ES-I3 (cell line): Measurements from ENCODE around the gene KCNS1.

Source experiments
- H3K36me3 ChIP-seq: 2 replicates; pipeline ENCODE4 v1.6.1; 2013; ENCODE audit warnings: mild to moderate bottlenecking, low read length, control low read depth, moderate library complexity; ENCODE audit not compliant: insufficient read depth
- H3K4me1 ChIP-seq: 2 replicates; pipeline ENCODE4 v1.6.1; 2013; ENCODE audit warnings: mild to moderate bottlenecking, control low read depth, low read length; ENCODE audit not compliant: insufficient read depth
- H3K9ac ChIP-seq: 2 replicates; pipeline ENCODE4 v1.6.1; 2013; ENCODE audit warnings: low read depth, mild to moderate bottlenecking, low read length, moderate library complexity
- H3K9me3 ChIP-seq: 2 replicates; pipeline ENCODE4 v1.6.1; 2013; ENCODE audit warnings: mild to moderate bottlenecking, low read length, moderate library complexity; ENCODE audit not compliant: control insufficient read depth, insufficient read depth

The KCNS1 gene

GRCh38 chr20:45058168-45058850, 42.6 kb downstream of the KCNS1 start:
- Histone ChIP-seq H3K9ac (no peak overlapping the region), H3K9me3 (peaks cover 3% of the 10 kb centered on the region; the same call in 1 of the 2 replicates), H3K4me1 (peaks cover 5% of the 10 kb centered on the region), H3K36me3 (no peaks in the 10 kb centered on the region; the same call in 1 of the 2 replicates)

DNA sequence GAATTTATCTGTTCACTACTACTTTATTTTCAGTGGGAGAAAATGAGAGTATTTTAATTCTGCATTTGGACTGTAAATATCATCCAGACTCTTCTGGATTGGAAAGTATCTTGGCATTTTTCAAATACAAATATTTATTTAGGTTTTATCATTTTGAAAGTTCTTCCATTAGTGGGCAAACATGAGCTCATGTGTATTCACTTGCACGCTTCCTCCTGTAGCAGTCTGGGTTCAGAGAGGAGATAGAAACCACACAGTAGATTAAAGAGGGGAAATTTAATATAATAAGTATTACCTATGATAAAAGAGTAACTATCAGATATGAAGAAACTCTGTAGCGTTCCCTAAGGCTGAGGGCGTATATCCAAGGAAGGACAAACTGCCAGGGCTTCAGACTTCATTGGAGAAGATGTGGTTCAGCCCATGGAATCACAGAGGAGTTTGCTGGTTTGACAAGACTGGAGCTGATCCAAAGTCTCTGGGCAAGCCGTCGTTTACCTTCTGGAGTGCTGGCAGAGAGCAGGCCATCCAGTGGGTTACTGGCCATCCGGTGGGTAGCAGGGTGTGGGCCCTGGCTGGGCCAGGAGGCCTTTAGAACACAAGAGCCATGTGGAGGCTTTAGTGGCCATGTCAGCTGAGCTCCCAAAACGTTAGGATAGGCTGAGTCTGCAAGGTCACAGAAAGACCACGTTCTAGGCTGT, 44.3 kb downstream of the KCNS1 start:
- peaks cover 2% of the 10 kb centered on the region for H3K36me3 ChIP-seq
- no peaks in the 10 kb centered on the region for H3K9me3 ChIP-seq
- H3K4me1 ChIP-seq = peaks cover 13% of the 10 kb centered on the region
- no peak overlapping the region for H3K9ac ChIP-seq

DNA sequence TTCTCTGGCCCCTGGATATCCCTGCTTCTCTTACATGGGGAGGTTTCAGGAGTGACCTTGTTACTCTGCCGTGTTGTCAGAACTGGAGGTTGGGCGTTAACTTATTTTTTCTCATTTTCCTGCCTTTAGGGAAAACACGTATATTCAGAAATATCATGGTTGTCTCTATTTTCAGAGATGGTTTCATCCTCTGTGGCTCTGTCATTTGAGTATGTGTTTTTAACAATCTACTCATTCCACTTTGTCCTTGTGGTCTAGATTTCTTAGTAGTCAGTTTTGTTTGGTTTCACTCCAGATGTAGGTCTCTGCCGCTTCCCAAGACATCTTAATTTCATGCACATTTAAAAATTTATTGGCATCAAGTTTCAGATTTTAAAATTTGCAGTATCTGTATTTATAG, 45.9 kb downstream of the KCNS1 start:
- peaks cover 13% of the 10 kb centered on the region for H3K4me1 ChIP-seq
- H3K9ac ChIP-seq = no peak overlapping the region
- peaks cover 2% of the 10 kb centered on the region for H3K36me3 ChIP-seq
- no peaks in the 10 kb centered on the region for H3K9me3 ChIP-seq

GRCh38 chr20:45053430-45054351, 47.2 kb downstream of the KCNS1 start:
- H3K4me1 ChIP-seq = peaks cover 20% of the 10 kb centered on the region
- no peak overlapping the region for H3K9ac ChIP-seq
- no peaks in the 10 kb centered on the region for H3K9me3 ChIP-seq
- peaks cover 2% of the 10 kb centered on the region for H3K36me3 ChIP-seq

DNA sequence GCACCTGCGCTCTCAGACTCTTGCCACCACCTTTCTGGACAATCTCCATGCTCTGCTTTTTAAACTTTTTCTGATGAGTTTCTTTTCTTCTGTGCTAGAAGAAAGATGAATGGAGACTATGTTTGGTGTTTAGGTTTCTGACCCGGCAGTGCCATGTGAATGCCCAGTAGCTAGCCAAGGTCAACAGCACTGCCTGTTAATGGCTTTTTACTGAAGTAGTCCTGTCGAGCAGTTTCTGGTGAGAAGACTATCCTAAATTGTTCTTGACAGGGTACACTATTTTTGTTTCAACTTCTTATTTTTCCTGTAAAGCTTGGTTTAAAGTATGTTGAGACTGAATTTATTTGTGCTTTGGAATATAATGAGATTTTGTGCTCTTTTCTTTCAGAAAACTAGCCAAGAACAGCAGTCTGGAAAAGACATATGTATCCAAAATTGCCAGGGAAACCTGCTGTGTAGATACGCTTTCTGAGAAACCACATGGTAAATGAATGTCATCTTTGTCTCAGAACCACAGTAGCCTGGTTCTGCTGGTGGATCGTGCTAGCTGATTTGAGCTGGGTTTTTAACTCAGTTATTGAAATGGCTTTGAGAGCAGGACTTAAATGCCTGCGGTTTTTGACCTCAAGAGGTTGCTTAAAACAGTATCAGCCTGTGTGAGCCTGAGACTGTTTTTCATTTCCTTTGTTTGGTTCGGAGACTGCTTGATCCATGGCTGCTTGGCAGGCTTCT, 48.1 kb downstream of the KCNS1 start:
- Histone ChIP-seq H3K4me1 (peaks cover 20% of the 10 kb centered on the region), H3K36me3 (peaks cover 2% of the 10 kb centered on the region), H3K9ac (no peak overlapping the region), H3K9me3 (no peaks in the 10 kb centered on the region)

DNA sequence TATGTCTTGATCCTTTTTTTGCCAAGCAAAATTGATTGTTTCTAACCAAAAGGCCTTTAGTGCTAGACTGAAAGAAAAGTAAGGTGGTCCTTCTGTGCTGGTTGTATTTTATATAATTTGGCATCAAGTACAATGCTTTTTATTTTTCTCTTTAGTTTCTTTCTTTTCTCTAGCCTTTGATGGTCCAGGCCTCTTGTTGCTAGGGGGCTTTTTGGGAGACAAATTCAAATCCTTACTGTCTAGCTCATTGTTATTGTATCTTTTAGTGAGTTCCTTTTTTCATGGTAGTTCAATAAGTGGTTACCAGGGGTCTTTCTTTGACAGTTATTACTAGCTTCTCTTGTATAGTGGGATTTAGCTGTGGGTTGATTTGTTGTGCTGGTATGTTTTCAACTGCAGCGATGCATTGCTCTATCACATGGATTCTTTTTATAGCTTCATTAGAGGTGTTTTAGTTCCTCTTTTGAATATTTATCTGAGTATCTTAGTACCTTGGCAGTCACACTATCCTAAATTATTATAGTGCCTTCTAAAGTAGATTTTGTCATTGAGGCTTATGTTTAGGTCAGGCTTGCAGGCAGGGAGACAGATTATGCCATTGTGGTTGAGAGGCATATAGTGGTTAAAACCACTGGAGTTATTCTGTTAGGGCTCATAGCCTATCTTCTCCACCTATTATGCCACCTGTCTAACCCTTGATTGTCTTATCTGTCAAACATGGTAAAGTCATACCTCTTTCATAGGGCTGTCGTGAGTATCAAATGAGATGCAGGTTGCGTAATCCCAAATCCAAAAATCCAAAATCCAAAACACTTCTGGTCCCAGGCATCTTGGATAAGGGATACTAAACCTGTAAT, 49.5 kb downstream of the KCNS1 start:
- Histone ChIP-seq H3K4me1 (peaks cover 20% of the 10 kb centered on the region), H3K36me3 (peaks cover 2% of the 10 kb centered on the region), H3K9ac (no peak overlapping the region), H3K9me3 (no peaks in the 10 kb centered on the region)

DNA sequence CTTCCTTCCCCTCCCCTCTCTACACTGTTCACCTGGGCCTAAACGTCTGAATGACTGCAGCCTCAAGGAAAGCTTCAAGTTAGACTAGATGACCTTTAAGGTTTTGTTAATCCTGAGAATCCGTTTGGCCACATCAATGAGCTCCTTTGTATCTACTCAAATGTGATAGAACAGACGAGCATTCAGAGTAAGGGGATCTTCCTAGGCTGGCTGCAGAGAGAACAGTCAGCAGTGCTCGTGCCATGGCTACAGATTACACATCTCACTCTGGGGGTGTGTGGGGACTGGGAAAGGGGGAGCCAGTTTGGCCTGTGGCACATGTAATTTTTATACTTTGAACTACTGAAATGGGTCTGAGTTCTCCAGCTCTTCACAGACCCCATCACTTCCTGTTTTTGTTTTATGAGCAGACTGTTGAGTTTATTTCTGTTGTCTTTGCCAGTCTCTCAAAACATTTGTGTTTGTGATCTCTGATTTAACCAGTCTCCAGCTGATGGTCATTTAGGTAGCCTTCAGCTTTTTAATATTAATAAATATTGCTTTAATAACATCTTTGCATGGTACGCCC, 50.9 kb downstream of the KCNS1 start:
- peaks cover 2% of the 10 kb centered on the region for H3K36me3 ChIP-seq
- no peaks in the 10 kb centered on the region for H3K9me3 ChIP-seq
- no peak overlapping the region for H3K9ac ChIP-seq
- peaks cover 20% of the 10 kb centered on the region for H3K4me1 ChIP-seq

DNA sequence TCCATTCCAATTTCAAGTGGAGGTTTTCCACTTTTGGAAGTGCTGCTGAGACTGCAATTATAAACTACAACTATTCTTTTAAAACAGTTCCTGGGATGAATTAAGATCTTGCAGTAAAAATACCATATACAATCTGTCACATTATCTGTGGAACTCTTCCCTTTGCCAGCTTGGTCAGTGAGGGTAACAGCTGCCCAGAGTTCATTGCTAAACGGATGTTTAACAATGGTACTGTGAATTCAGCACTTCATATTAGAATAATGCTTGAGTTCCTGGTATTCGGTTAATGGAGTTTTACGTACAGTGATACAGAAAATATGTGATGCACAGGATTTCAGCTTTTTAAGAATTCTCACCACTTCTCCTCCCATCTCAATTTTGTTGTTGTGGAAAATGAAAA, 51.5 kb downstream of the KCNS1 start:
- Histone ChIP-seq H3K36me3 (peaks cover 2% of the 10 kb centered on the region), H3K9me3 (no peaks in the 10 kb centered on the region), H3K4me1 (peaks cover 22% of the 10 kb centered on the region), H3K9ac (no peak overlapping the region)

DNA sequence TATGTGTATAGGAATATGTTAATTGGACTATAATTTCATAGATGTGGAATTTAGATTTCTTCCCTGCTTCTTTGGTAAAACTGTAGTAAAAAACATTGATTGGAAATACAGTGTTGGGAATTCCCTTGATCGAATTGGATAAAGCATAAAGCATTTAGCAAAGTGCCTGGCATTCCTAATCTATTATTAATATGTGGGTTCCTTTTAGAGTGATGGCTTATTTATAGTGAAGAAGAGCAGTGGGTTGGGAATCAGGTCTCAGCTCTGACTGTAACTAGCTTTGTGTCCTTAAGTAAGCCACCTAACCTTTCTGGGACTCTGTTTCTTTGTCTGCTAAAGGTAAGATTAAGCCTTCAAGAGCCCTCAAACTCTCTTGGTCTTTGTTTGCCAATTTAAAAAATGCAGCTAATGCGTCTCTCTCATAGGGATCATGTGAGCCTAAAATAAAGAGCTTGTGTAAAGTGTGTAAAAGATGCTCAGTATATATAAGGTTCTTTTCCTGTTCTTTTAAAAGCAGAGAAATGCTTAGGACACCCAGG, 53.3 kb downstream of the KCNS1 start:
- Histone ChIP-seq H3K4me1 (peaks cover 18% of the 10 kb centered on the region), H3K9me3 (no peaks in the 10 kb centered on the region), H3K9ac (no peak overlapping the region), H3K36me3 (no peaks in the 10 kb centered on the region)

DNA sequence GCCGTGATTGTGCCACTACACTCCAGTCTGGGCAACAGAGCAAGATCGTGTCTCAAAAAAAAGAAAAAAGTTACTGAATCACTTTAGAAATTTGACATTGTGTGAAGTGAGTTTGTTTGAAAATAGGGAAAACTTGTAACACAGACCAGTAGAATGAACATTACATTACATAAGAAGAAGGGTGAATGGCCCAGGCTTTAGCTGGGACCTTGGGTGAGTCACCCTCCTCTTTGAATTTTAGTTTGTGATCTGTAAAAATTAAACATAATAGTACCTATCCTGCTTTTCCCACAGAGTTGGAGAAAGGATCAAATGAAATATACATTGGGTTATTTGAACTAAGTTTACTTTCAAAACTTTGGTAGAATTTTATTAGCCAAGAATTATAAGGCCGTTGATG, 56.3 kb downstream of the KCNS1 start:
- Histone ChIP-seq H3K36me3 (no peaks in the 10 kb centered on the region), H3K9ac (no peak overlapping the region), H3K4me1 (peaks cover 28% of the 10 kb centered on the region), H3K9me3 (no peaks in the 10 kb centered on the region)

DNA sequence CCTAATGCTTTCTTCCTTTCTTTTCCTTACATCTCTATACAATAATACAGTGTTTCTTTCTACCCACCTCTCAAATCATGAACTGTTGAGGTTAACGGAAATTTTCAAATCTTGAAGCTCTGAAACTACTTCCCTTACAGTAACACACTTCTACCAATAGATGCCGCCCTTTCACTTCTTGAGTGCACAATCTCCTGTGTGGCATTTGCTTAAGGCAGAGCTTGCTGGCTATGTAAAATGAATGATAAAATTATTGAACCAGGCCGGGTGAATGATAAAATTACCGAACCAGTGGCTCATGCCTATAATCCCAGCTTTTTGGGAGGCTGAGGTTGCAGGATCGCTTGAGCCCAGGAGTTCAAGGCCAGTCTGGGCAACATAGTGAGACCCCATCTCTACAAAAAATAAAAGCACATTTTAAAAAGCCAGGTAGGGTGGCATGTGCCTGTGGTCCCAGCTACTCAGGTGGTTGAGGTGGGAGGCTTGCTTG, 56.8 kb downstream of the KCNS1 start:
- no peaks in the 10 kb centered on the region for H3K9me3 ChIP-seq
- peaks cover 30% of the 10 kb centered on the region for H3K4me1 ChIP-seq
- no peak overlapping the region for H3K9ac ChIP-seq
- no peaks in the 10 kb centered on the region for H3K36me3 ChIP-seq

GRCh38 chr20:45042978-45043377, 57.9 kb downstream of the KCNS1 start:
- H3K4me1 ChIP-seq = peaks cover 35% of the 10 kb centered on the region
- H3K36me3 ChIP-seq = no peaks in the 10 kb centered on the region
- H3K9me3 ChIP-seq = no peaks in the 10 kb centered on the region
- no peak overlapping the region for H3K9ac ChIP-seq
